Activated B cell treated with CpG ODN at 0.5 μM for 24 hours (primary cell): ENCODE data around the gene FBXW10B. TPM values are rescaled to one million over a fixed set of nuclear protein-coding genes. Genes with fewer than 3 reads are reported as not detected.
"Not testable (repeated sequence)": the region's sequence is repeated elsewhere in the genome, so short reads cannot be mapped to it uniquely, and the experiment has no call there.

Experiments
- ATAC-seq: fragments of 200-7000 bp; cut with Tn5 transposase; one replicate; pipeline ENCODE4 v1.10.0; 2021; ENCODE audit warnings: low read depth, mild to moderate bottlenecking, moderate library complexity
- CTCF ChIA-PET: fragments of 350-600 bp; sonication (Branson Sonifier 250); formaldehyde crosslinking; loops from one replicate; lab custom pipeline; 2021; ENCODE audit warnings: antibody characterized with exemption; lab: Charles Lee
- POLR2A ChIA-PET: fragments of 350-600 bp; sonication (Branson Sonifier 250); formaldehyde crosslinking; loops from one replicate; lab custom pipeline; 2021; ENCODE audit warnings: antibody characterized with exemption; lab: Charles Lee
- DNase-seq: peaks from one replicate; pipeline ENCODE4 v3.0.0; 2022
- H3K27ac Mint-ChIP-seq: one replicate; pipeline ENCODE4 v1.8.0; 2020; ENCODE audit warnings: mixed read lengths
- H3K27me3 Mint-ChIP-seq: one replicate; pipeline ENCODE4 v1.8.0; 2021; ENCODE audit warnings: mixed read lengths
- H3K36me3 Mint-ChIP-seq: one replicate; pipeline ENCODE4 v1.8.0; 2021; ENCODE audit warnings: low read depth, mixed read lengths
- H3K4me1 Mint-ChIP-seq: one replicate; pipeline ENCODE4 v1.8.0; 2021; ENCODE audit warnings: mixed read lengths
- H3K4me3 Mint-ChIP-seq: one replicate; pipeline ENCODE4 v1.8.0; 2020; ENCODE audit warnings: mild to moderate bottlenecking, mixed read lengths
- H3K9me3 Mint-ChIP-seq: one replicate; pipeline ENCODE4 v1.8.0; 2020; ENCODE audit warnings: mixed read lengths
- intact Hi-C: fragments of 100-400 bp; cut with micrococcal nuclease; formaldehyde crosslinking; loops from one replicate; pipeline ENCODE4 v1.15.1; 2024
- total RNA-seq: library from RNA; stranded (reverse); gene quantifications from 2 replicates; pipeline ENCODE4 v1.2.3, GENCODE V29; 2022
- TF ChIP-seq, protein P1 (sequence below): fragments of 200-600 bp; IDR thresholded peaks from one replicate; pipeline ENCODE4 v1.8.0; 2022; ENCODE audit warnings: antibody characterized with exemption, mild to moderate bottlenecking

The FBXW10B gene
- total RNA-seq = 0.20 and 0.62 TPM in 2 replicates

DNA sequence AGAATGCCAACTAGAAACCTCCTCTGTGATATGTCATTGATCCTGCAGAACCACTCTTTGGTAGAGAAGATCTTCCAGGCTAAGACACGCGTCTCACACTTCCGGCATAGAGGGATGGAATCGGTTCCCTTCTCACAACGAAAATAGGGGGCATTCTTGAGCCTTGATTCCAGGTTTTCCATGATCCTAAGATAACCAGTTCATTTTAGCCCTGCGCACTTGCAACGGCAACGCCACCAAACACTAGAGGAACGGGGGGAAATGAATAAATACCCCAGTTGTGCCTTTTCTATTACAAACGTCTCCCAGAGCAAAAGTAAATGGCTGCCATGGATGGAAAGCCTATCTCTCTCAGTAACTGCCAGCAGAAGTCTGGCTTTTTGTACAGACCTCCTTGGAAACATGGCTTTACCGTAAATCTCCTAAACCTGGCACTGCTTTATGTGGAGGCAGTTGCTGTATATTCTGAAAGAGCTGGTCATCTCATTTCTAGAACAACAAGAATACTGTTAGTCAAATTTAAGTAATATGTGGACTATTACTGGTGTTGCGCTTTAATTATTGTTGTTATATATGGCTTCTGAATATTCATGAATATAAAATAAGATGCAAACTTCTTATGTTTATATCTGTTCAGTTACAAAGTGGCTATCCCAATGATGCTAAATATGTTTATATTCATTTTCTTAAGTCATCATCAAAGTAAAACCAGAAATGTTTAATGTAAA, at the start of gene FBXW10B:
Gene FBXW10B, minus strand, starts transcription at position 374 of the 728 bp plus-strand sequence. Its CDS starts 192 bp downstream, at position 182.
- not testable (repeated sequence) for ATAC-seq

DNA sequence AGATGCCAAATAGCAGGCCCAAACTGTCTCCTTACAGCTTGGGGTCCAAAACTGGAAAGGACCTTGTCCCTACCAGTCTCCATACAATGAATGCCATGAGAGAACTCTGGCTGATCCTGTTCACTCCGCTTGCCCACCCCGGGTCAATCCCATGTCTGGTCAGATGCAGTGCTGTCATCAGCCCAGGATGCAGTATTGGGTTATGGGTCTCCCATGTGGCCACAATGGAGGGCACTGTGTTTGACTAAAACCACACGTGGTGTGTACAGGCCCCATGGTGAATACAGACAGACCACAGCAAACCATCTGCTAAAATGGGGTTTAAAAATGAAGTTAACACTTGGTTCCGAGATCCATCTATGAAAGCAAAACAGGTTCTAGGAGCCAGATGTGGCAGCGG, 44.2 kb upstream of the FBXW10B start:
- TF ChIP-seq, protein P1, sequence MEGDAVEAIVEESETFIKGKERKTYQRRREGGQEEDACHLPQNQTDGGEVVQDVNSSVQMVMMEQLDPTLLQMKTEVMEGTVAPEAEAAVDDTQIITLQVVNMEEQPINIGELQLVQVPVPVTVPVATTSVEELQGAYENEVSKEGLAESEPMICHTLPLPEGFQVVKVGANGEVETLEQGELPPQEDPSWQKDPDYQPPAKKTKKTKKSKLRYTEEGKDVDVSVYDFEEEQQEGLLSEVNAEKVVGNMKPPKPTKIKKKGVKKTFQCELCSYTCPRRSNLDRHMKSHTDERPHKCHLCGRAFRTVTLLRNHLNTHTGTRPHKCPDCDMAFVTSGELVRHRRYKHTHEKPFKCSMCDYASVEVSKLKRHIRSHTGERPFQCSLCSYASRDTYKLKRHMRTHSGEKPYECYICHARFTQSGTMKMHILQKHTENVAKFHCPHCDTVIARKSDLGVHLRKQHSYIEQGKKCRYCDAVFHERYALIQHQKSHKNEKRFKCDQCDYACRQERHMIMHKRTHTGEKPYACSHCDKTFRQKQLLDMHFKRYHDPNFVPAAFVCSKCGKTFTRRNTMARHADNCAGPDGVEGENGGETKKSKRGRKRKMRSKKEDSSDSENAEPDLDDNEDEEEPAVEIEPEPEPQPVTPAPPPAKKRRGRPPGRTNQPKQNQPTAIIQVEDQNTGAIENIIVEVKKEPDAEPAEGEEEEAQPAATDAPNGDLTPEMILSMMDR = no peak
- Mint-ChIP-seq H3K4me3 (no peak overlapping the region), H3K4me1 (peaks cover 6% of the 10 kb centered on the region), H3K27me3 (no peaks in the 10 kb centered on the region), H3K36me3 (peaks cover 25% of the 10 kb centered on the region), H3K27ac (no peak overlapping the region), H3K9me3 (no peaks in the 10 kb centered on the region)
- no peak for ATAC-seq
- no peak for DNase-seq
- ChIA-PET POLR2A (no interaction called here), CTCF (no interaction called here)
- intact Hi-C loops = no loop called here

More for the DNA sequence above, at the start of gene FBXW10B:
- H3K9me3 Mint-ChIP-seq, H3K27ac Mint-ChIP-seq, H3K4me1 Mint-ChIP-seq, DNase-seq, H3K27me3 Mint-ChIP-seq, POLR2A ChIA-PET, CTCF ChIA-PET, H3K4me3 Mint-ChIP-seq, H3K36me3 Mint-ChIP-seq, intact Hi-C loops: not testable (repeated sequence)

- Mint-ChIP-seq H3K9me3 (no peaks in the 10 kb centered on the region), H3K27ac (no peak overlapping the region), H3K4me1 (peaks cover 6% of the 10 kb centered on the region), H3K4me3 (no peak overlapping the region), H3K27me3 (no peaks in the 10 kb centered on the region), H3K36me3 (peaks cover 23% of the 10 kb centered on the region)
- ChIA-PET POLR2A (no interaction called here), CTCF (no interaction called here)
- no peak for ATAC-seq
- no peak for DNase-seq
- TF ChIP-seq, protein P1 = no peak
- intact Hi-C loops = no loop called here
These were observed 43.7 kb upstream of the FBXW10B start for GRCh38 chr17:15663176-15663575.

DNA sequence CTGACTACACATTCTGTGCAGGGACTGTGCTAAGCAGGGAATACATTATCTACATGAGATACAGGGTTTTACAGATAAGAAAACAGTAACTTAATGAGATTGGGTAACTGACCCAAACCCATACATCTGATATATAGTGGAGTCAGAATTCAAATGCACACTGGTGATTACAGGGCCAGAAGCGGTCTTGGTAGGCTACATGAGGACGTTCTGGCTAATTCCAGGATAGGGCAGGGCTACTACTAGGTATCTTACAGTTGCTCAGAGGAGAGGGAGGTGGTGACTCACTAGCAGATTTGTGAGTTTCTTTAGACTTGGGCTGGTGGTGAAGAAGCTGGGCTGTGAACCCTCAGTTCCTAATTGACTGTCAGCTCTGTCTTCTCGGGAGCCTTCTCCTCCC, 43.2 kb upstream of the FBXW10B start:
- CTCF ChIA-PET = no interaction called here
- no peak overlapping the region for H3K4me3 Mint-ChIP-seq

DNA sequence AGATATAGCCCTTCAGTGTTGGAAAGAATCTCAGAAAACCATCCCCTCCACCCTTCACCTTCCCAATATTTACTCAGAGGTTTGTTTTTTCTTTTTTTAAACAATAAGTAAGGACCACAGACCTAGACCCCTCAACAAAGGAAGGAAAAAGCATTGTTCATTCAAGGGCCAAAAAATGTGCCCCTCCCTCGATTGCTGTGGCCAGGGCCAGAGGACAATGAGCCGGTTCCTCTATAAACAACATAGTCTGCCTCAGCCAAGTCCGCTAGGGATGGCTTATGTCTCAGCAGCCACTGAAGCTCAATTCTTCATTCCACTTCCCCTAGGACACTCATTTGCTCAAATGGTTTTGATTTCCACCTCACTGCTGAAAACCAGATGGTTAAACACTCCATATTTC, 40.6 kb upstream of the FBXW10B start:
- Mint-ChIP-seq H3K9me3 (no peaks in the 10 kb centered on the region), H3K27ac (no peak overlapping the region), H3K4me3 (no peak overlapping the region), H3K27me3 (no peaks in the 10 kb centered on the region), H3K36me3 (peaks cover 17% of the 10 kb centered on the region), H3K4me1 (peaks cover 6% of the 10 kb centered on the region)
- CTCF ChIA-PET = no interaction called here
- POLR2A ChIA-PET = no interaction called here
- ATAC-seq (no peak), DNase-seq (no peak)
- TF ChIP-seq, protein P1 = no peak
- intact Hi-C loops = no loop called here

More for the DNA sequence above, 43.2 kb upstream of the FBXW10B start:
- DNase-seq (no peak), ATAC-seq (no peak)
- H3K27me3 Mint-ChIP-seq = no peaks in the 10 kb centered on the region
- H3K27ac Mint-ChIP-seq = no peak overlapping the region
- POLR2A ChIA-PET = no interaction called here
- intact Hi-C loops = no loop called here
- peaks cover 19% of the 10 kb centered on the region for H3K36me3 Mint-ChIP-seq
- H3K4me1 Mint-ChIP-seq = peaks cover 6% of the 10 kb centered on the region
- TF ChIP-seq, protein P1 = no peak
- H3K9me3 Mint-ChIP-seq = no peaks in the 10 kb centered on the region
